OCI-LY1 (cell line): ENCODE results near the gene KRAS.
"Not testable (repeated sequence)": the region's sequence is repeated elsewhere in the genome, so short reads cannot be mapped to it uniquely, and the experiment has no call there.

Experiments
- CTCF ChIP-seq: fragments of 200-600 bp; sonication (generic), shearing (Covaris generic); IDR thresholded peaks from 2 replicates; pipeline ENCODE4 v1.5.1; 2017; ENCODE audit warnings: mild to moderate bottlenecking, antibody characterized with exemption, low read length, moderate library complexity, mixed read lengths
- EZH2 ChIP-seq: fragments of 200-600 bp; sonication (generic), shearing (Covaris generic); IDR thresholded peaks from 2 replicates; pipeline ENCODE4 v1.8.0; 2017; ENCODE audit warnings: borderline replicate concordance, mixed run types, mild to moderate bottlenecking, antibody characterized with exemption, low read length, moderate library complexity, mixed read lengths

GRCh38 chr12:25292810-25293221 lies 42.1 kb upstream of the KRAS start:
- TF ChIP-seq CTCF, EZH2: not testable (repeated sequence)
